CD4-positive, alpha-beta T cell (primary cell): ENCODE data around the gene ELK4. TPM values are rescaled to one million over a fixed set of nuclear protein-coding genes. Genes with fewer than 3 reads are reported as not detected.

ENCODE experiments used
- ATAC-seq: fragments of 200-7000 bp; cut with Tn5 transposase; one replicate; pipeline ENCODE4 v1.10.0; 2022; ENCODE audit warnings: mild to moderate bottlenecking; ENCODE audit not compliant: poor library complexity
- CTCF ChIA-PET: fragments of 350-600 bp; sonication (Branson Sonifier 250); formaldehyde crosslinking; loops from one replicate; lab custom pipeline; 2021; ENCODE audit warnings: antibody characterized with exemption, inconsistent platforms; lab: Charles Lee
- POLR2A ChIA-PET: fragments of 350-600 bp; sonication (Branson Sonifier 250); formaldehyde crosslinking; loops from one replicate; lab custom pipeline; 2021; ENCODE audit warnings: antibody characterized with exemption, inconsistent platforms; lab: Charles Lee
- DNase-seq, 14 experiments: peaks; one replicate each; pipeline ENCODE4 v3.0.0-alpha.2; 2013 to 2020; ENCODE audit warnings: mixed read lengths in 2 of 14
- H3K27ac ChIP-seq, 2 donors: one replicate each; pipeline versions ENCODE4 v1.5.1 to v1.7.0; 2013; ENCODE audit warnings: low read length in 2 of 2, low read depth in 1 of 2, mild to moderate bottlenecking in 1 of 2
- H3K27me3 ChIP-seq, 2 experiments: 1 replicate in 1 of 2; 2 replicates in 1 of 2; pipeline versions ENCODE4 v1.6.1 to v1.7.0; 2013; ENCODE audit warnings: low read length in 2 of 2, control low read depth in 1 of 2, mild to moderate bottlenecking in 1 of 2, moderate library complexity in 1 of 2; ENCODE audit not compliant: insufficient read depth in 2 of 2, control insufficient read depth in 1 of 2
- H3K36me3 ChIP-seq: one replicate; pipeline ENCODE4 v1.6.1; 2013; ENCODE audit warnings: low read length, control low read depth; ENCODE audit not compliant: insufficient read depth
- H3K4me1 ChIP-seq: one replicate; pipeline ENCODE4 v1.6.1; 2013; ENCODE audit warnings: low read length, control low read depth; ENCODE audit not compliant: insufficient read depth
- H3K4me3 ChIP-seq: one replicate; pipeline ENCODE4 v1.5.1; 2013; ENCODE audit warnings: mild to moderate bottlenecking, low read length, moderate library complexity
- H3K9me3 ChIP-seq, 2 experiments: 1 replicate in 1 of 2; 2 replicates in 1 of 2; pipeline versions ENCODE4 v1.6.1 to v1.7.0; 2013; ENCODE audit warnings: low read length in 2 of 2, mild to moderate bottlenecking in 2 of 2, control low read depth in 1 of 2, moderate library complexity in 1 of 2; ENCODE audit not compliant: control insufficient read depth in 1 of 2, insufficient read depth in 1 of 2
- H3K27ac Mint-ChIP-seq: one replicate; pipeline ENCODE4 v1.8.0; 2020; ENCODE audit warnings: mixed read lengths
- H3K27me3 Mint-ChIP-seq: one replicate; pipeline ENCODE4 v1.8.0; 2021; ENCODE audit warnings: mixed read lengths
- H3K36me3 Mint-ChIP-seq: one replicate; pipeline ENCODE4 v1.8.0; 2021; ENCODE audit warnings: low read depth, mixed read lengths
- H3K4me1 Mint-ChIP-seq: one replicate; pipeline ENCODE4 v1.8.0; 2021; ENCODE audit warnings: low read depth, mixed read lengths
- H3K4me3 Mint-ChIP-seq: one replicate; pipeline ENCODE4 v1.8.0; 2020; ENCODE audit warnings: mild to moderate bottlenecking, mixed read lengths
- H3K9me3 Mint-ChIP-seq: one replicate; pipeline ENCODE4 v1.8.0; 2020; ENCODE audit warnings: mixed read lengths
- CTCF ChIP-seq: fragments of 200-600 bp; IDR thresholded peaks from one replicate; pipeline ENCODE4 v1.8.0; 2022; ENCODE audit warnings: antibody characterized with exemption, mild to moderate bottlenecking
- intact Hi-C, 2 experiments: fragments of 100-400 bp; cut with DNase I in 1 of 2; cut with micrococcal nuclease in 1 of 2; formaldehyde crosslinking; loops; one replicate each; pipeline versions ENCODE4 v1.15.1 to v1.9.0; 2023 to 2025; cut with DNase I, micrococcal nuclease
- total RNA-seq, 174 experiments: library from RNA in 2 of 174; stranded (reverse) in 2 of 174; gene quantifications; one replicate each; pipeline ENCODE4 v1.2.3 and lab custom pipeline; 2021 to 2026

The ELK4 gene
- total RNA-seq, 2 experiments from 2014 or later, result 145 to 154 TPM

- Histone ChIP-seq H3K4me1 (no peaks in the 10 kb centered on the region), H3K27me3 (peaks cover 0 to 13% of the 10 kb centered on the region in 2 experiments), H3K4me3 (no peak overlapping the region), H3K36me3 (no peaks in the 10 kb centered on the region), H3K9me3 (no peaks in the 10 kb centered on the region), H3K27ac (no peak overlapping the region)
- H3K9me3 Mint-ChIP-seq, result no peaks in the 10 kb centered on the region
- ChIA-PET POLR2A (interaction anchor here (0.5 kb wide), 1 partner anchor 25 kb away, joined by 4 read pairs; no protein-coding TSS in a partner anchor), CTCF (interaction anchor here (0.8 kb wide), 1 partner anchor 128 kb away, joined by 3 read pairs; no protein-coding TSS in a partner anchor)
- H3K4me1 Mint-ChIP-seq, result no peaks in the 10 kb centered on the region
- H3K4me3 Mint-ChIP-seq, result no peak overlapping the region
- no peak overlapping the region for H3K27ac Mint-ChIP-seq
- no peak for TF ChIP-seq CTCF
- DNase-seq (peak in 1 of 14 experiments; percentile 6), ATAC-seq (no peak)
- intact Hi-C loops, result no loop called here
- peaks cover 9% of the 10 kb centered on the region for H3K27me3 Mint-ChIP-seq
- no peaks in the 10 kb centered on the region for H3K36me3 Mint-ChIP-seq
These were observed 48.2 kb downstream of the ELK4 start for GRCh38 chr1:205583461-205584130.

- no peak for ATAC-seq
- no peaks in the 10 kb centered on the region for H3K9me3 ChIP-seq
- peaks cover 17% of the 10 kb centered on the region for H3K27me3 Mint-ChIP-seq
- no peaks in the 10 kb centered on the region for H3K36me3 ChIP-seq
- no peak for TF ChIP-seq CTCF
- H3K27ac Mint-ChIP-seq, result no peak overlapping the region
- H3K36me3 Mint-ChIP-seq, result no peaks in the 10 kb centered on the region
- H3K4me1 ChIP-seq, result no peaks in the 10 kb centered on the region
- POLR2A ChIA-PET, result no interaction called here
- no peaks in the 10 kb centered on the region for H3K4me1 Mint-ChIP-seq
- CTCF ChIA-PET, result no interaction called here
- no peak overlapping the region for H3K4me3 Mint-ChIP-seq
- intact Hi-C loops, result no loop called here
- H3K27ac ChIP-seq, result no peak overlapping the region
- H3K27me3 ChIP-seq, result peaks cover under 1 to 16% of the 10 kb centered on the region in 2 experiments
- H3K9me3 Mint-ChIP-seq, result no peaks in the 10 kb centered on the region
- peak in 2 of 14 experiments; percentile 15 for DNase-seq
- H3K4me3 ChIP-seq, result no peak overlapping the region
These were observed 49.1 kb downstream of the ELK4 start for GRCh38 chr1:205582471-205583291.

- Histone ChIP-seq H3K4me1 (no peaks in the 10 kb centered on the region), H3K9me3 (no peaks in the 10 kb centered on the region), H3K27me3 (peaks cover 6 to 16% of the 10 kb centered on the region in 2 experiments), H3K4me3 (no peak overlapping the region), H3K36me3 (no peaks in the 10 kb centered on the region), H3K27ac (no peak overlapping the region)
- ATAC-seq, result no peak
- peak in 1 of 14 experiments; percentile 2 for DNase-seq
- intact Hi-C loops, result no loop called here
- Mint-ChIP-seq H3K36me3 (no peaks in the 10 kb centered on the region), H3K27me3 (peaks cover 23% of the 10 kb centered on the region), H3K4me1 (no peaks in the 10 kb centered on the region), H3K4me3 (no peak overlapping the region), H3K9me3 (no peaks in the 10 kb centered on the region), H3K27ac (no peak overlapping the region)
- TF ChIP-seq CTCF, result no peak
- CTCF ChIA-PET, result no interaction called here
- POLR2A ChIA-PET, result no interaction called here
These were observed 49.8 kb downstream of the ELK4 start for GRCh38 chr1:205582046-205582445.
